OCI-LY1 (cell line): ENCODE data around the gene CENPU.
A peak's percentile ranks its signal among the peaks of the same experiment; 100 is the strongest.

ENCODE experiments used
- H2AFZ ChIP-seq: fragments of 200-600 bp; sonication (generic), shearing (Covaris generic); 2 replicates; pipeline ENCODE4 v1.6.0; 2014; ENCODE audit warnings: antibody characterized with exemption, mild to moderate bottlenecking, low read length
- H3F3A ChIP-seq: fragments of 200-600 bp; sonication (generic), shearing (Covaris generic); 2 replicates; pipeline ENCODE4 v1.6.0; 2014; ENCODE audit warnings: mild to moderate bottlenecking, antibody characterized with exemption, low read length, moderate library complexity; ENCODE audit not compliant: insufficient read depth
- H3K27ac ChIP-seq: fragments of 200-600 bp; sonication (generic); 2 replicates; pipeline ENCODE4 v1.5.1; 2014; ENCODE audit warnings: low read length, mixed run types, mild to moderate bottlenecking, low read depth; ENCODE audit not compliant: poor library complexity, severe bottlenecking
- H3K27me3 ChIP-seq: fragments of 200-600 bp; sonication (generic); 2 replicates; pipeline ENCODE4 v1.6.0; 2014; ENCODE audit warnings: antibody characterized with exemption, mild to moderate bottlenecking, low read length, moderate library complexity; ENCODE audit not compliant: insufficient read depth
- H3K36me3 ChIP-seq: fragments of 200-600 bp; sonication (generic); 2 replicates; pipeline ENCODE4 v1.6.1; 2014; ENCODE audit warnings: mild to moderate bottlenecking, antibody characterized with exemption, low read length, moderate library complexity, mixed read lengths; ENCODE audit not compliant: insufficient read depth
- H3K4me1 ChIP-seq: fragments of 200-600 bp; sonication (generic); 2 replicates; pipeline ENCODE4 v1.5.1; 2014; ENCODE audit warnings: mild to moderate bottlenecking, low read length, moderate library complexity; ENCODE audit not compliant: insufficient read depth, severe bottlenecking
- H3K4me2 ChIP-seq: fragments of 200-600 bp; sonication (generic), shearing (Covaris generic); 2 replicates; pipeline ENCODE4 v1.6.1; 2014; ENCODE audit warnings: low read length
- H3K4me3 ChIP-seq: fragments of 200-600 bp; sonication (generic); 2 replicates; pipeline ENCODE4 v1.5.1; 2014; ENCODE audit warnings: low read length, low read depth, mild to moderate bottlenecking, mixed read lengths; ENCODE audit not compliant: poor library complexity, severe bottlenecking
- H3K79me2 ChIP-seq: fragments of 200-600 bp; shearing (Covaris generic); 2 replicates; pipeline ENCODE4 v1.6.1; 2016; ENCODE audit warnings: mixed run types, low read length, mixed read lengths; ENCODE audit not compliant: insufficient read depth
- H3K9ac ChIP-seq: fragments of 200-600 bp; sonication (generic), shearing (Covaris generic); 2 replicates; pipeline ENCODE4 v1.6.1; 2014; ENCODE audit warnings: mild to moderate bottlenecking, low read length, mixed read lengths
- H3K9me2 ChIP-seq: fragments of 200-600 bp; sonication (generic), shearing (Covaris generic); 2 replicates; pipeline ENCODE4 v1.6.1; 2014; ENCODE audit warnings: low read depth, mild to moderate bottlenecking, low read length, mixed read lengths
- H3K9me3 ChIP-seq: fragments of 200-600 bp; shearing (Covaris generic); 2 replicates; pipeline ENCODE4 v1.6.1; 2014; ENCODE audit warnings: low read length, mixed read lengths
- H4K20me1 ChIP-seq: fragments of 200-600 bp; sonication (generic), shearing (Covaris generic); 2 replicates; pipeline ENCODE4 v1.6.0; 2016; ENCODE audit warnings: mild to moderate bottlenecking, low read length; ENCODE audit not compliant: insufficient read depth
- EZH2 ChIP-seq: fragments of 200-600 bp; sonication (generic), shearing (Covaris generic); IDR thresholded peaks from 2 replicates; pipeline ENCODE4 v1.8.0; 2017; ENCODE audit warnings: borderline replicate concordance, mixed run types, mild to moderate bottlenecking, antibody characterized with exemption, low read length, moderate library complexity, mixed read lengths
- TF ChIP-seq, protein P1 (sequence below): fragments of 200-600 bp; sonication (generic), shearing (Covaris generic); IDR thresholded peaks from 2 replicates; pipeline ENCODE4 v1.5.1; 2017; ENCODE audit warnings: mild to moderate bottlenecking, antibody characterized with exemption, low read length, moderate library complexity, mixed read lengths

Gene CENPU

DNA sequence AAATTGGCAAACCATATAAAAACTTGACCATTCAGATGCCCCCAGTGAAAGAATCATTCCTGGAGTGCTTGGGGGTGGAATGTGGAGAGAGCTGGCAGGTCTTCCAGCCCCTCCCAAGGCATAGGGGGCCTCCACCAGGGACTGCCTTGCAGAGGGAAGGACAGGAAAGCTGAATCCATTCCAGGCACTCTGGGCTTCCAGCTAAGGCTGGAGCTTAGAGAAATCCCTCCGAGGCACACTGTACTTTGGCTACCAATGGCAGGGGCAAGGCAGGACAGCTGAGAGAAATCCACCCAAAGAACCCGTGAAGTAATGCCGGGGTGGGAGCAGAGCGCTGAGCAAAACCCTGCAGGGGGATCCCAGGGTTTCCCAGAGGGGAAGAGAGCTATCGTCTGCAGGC is 4.0 kb downstream of the CENPU start:
- no peaks in the 10 kb centered on the region for H3K9me2 ChIP-seq
- TF ChIP-seq, protein P1, sequence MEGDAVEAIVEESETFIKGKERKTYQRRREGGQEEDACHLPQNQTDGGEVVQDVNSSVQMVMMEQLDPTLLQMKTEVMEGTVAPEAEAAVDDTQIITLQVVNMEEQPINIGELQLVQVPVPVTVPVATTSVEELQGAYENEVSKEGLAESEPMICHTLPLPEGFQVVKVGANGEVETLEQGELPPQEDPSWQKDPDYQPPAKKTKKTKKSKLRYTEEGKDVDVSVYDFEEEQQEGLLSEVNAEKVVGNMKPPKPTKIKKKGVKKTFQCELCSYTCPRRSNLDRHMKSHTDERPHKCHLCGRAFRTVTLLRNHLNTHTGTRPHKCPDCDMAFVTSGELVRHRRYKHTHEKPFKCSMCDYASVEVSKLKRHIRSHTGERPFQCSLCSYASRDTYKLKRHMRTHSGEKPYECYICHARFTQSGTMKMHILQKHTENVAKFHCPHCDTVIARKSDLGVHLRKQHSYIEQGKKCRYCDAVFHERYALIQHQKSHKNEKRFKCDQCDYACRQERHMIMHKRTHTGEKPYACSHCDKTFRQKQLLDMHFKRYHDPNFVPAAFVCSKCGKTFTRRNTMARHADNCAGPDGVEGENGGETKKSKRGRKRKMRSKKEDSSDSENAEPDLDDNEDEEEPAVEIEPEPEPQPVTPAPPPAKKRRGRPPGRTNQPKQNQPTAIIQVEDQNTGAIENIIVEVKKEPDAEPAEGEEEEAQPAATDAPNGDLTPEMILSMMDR = no peak
- TF ChIP-seq EZH2 = no peak
- no peaks in the 10 kb centered on the region for H4K20me1 ChIP-seq
- H3K27me3 ChIP-seq = no peaks in the 10 kb centered on the region
- H3F3A ChIP-seq = no peaks in the 10 kb centered on the region
- no peak overlapping the region for H3K4me3 ChIP-seq
- H3K9ac ChIP-seq = no peak overlapping the region
- no peak overlapping the region for H3K27ac ChIP-seq
- peaks cover 70% of the 10 kb centered on the region for H3K36me3 ChIP-seq
- peaks cover 61% of the 10 kb centered on the region for H3K4me1 ChIP-seq
- 0 out of 2 replicates have a peak, but pooled peaks cover 4% of the 10 kb centered on the region for H3K9me3 ChIP-seq
- no peak overlapping the region for H2AFZ ChIP-seq
- peak overlapping the region; percentile 75; the same call in 1 of the 2 replicates for H3K4me2 ChIP-seq
- peaks cover 39% of the 10 kb centered on the region for H3K79me2 ChIP-seq

DNA sequence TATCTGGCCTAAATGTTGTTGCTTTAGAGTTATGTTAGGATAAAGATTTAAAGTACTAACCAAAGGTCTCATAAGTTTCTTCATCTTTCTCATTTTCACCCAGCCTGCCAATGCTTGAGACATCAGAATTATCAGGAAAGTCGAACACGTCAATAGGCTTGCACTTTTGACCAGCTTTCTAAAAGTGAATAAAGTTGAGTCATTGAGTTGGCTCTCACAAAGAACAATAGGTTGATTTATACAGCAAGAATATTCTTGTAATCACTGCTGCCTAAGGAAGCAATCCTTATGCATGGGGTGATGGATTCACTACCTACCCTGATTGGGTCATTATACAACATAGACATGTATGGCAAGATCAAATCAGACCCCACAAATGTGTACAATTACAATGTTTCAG is 5.0 kb downstream of the CENPU start:
- H3K27me3 ChIP-seq = no peaks in the 10 kb centered on the region
- H3F3A ChIP-seq = no peaks in the 10 kb centered on the region
- H3K36me3 ChIP-seq = peaks cover 80% of the 10 kb centered on the region
- H3K4me3 ChIP-seq = no peak overlapping the region
- H3K4me1 ChIP-seq = peaks cover 54% of the 10 kb centered on the region
- H2AFZ ChIP-seq = no peak overlapping the region
- no peaks in the 10 kb centered on the region for H4K20me1 ChIP-seq
- H3K9ac ChIP-seq = no peak overlapping the region
- H3K9me3 ChIP-seq = 0 out of 2 replicates have a peak, but pooled peaks cover 4% of the 10 kb centered on the region
- peaks cover 39% of the 10 kb centered on the region for H3K79me2 ChIP-seq
- no peaks in the 10 kb centered on the region for H3K9me2 ChIP-seq
- no peak for TF ChIP-seq EZH2
- TF ChIP-seq, protein P1 = no peak
- peak overlapping the region; percentile 1 for H3K27ac ChIP-seq
- H3K4me2 ChIP-seq = no peak overlapping the region

DNA sequence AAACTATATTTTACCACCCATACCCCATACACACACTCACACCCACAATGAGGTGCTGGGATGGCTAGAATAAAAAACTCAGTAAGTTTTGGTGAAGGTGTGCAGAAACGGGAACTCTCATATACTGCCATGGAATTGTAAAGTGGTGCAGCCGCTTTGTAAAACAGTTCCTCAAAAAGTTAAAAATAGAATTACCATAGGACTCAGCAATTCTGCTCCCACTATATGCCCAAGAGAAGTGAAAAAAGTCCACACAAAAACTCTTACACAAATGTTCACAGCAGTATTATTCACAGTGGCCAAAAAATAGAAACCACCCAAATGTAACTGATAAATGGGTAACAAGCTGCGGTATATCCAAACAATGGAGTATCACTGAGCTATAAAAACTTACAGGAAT is 6.5 kb downstream of the CENPU start:
- Histone ChIP-seq H3K36me3 (peaks cover 94% of the 10 kb centered on the region), H3K4me3 (no peak overlapping the region), H3K79me2 (peaks cover 33% of the 10 kb centered on the region), H3K27ac (peak overlapping the region; percentile 3), H3K9me2 (no peaks in the 10 kb centered on the region), H3K27me3 (no peaks in the 10 kb centered on the region), H3K9me3 (0 out of 2 replicates have a peak, but pooled peaks cover 4% of the 10 kb centered on the region), H3F3A (no peaks in the 10 kb centered on the region), H3K4me1 (peaks cover 48% of the 10 kb centered on the region), H3K9ac (no peak overlapping the region), H4K20me1 (no peaks in the 10 kb centered on the region), H2AFZ (no peak overlapping the region), H3K4me2 (no peak overlapping the region)
- no peak for TF ChIP-seq EZH2
- TF ChIP-seq, protein P1 = no peak
